GM18499 (cell line): ENCODE measurements around the gene CELA3B.
"Not testable (repeated sequence)": the region's sequence is repeated elsewhere in the genome, so short reads cannot be mapped to it uniquely, and the experiment has no call there.

Experiments
- ATAC-seq: cut with Tn5 transposase; IDR thresholded peaks from one replicate; pipeline ENCODE4 v1.9.1; 2021; ENCODE audit warnings: moderate number of reproducible peaks; ENCODE audit not compliant: insufficient read depth, unreplicated experiment

Gene CELA3B

GRCh38 chr1:21976703-21977239 is at the start of gene CELA3B:
TSS of gene CELA3B (plus strand) at chr1:21977022. CDS start at chr1:21977040, 18 bp downstream.
- not testable (repeated sequence) for ATAC-seq

GRCh38 chr1:21927533-21928237 is 49.1 kb upstream of the CELA3B start:
- no peak for ATAC-seq

- no peak for ATAC-seq
These were observed 46.7 kb upstream of the CELA3B start for GRCh38 chr1:21930080-21930571.

- ATAC-seq = no peak
These were observed 46.1 kb upstream of the CELA3B start for GRCh38 chr1:21930629-21931170.

GRCh38 chr1:21931171-21932093 is 45.4 kb upstream of the CELA3B start:
- ATAC-seq = no peak

- ATAC-seq = no peak
These were observed 44.7 kb upstream of the CELA3B start for GRCh38 chr1:21932127-21932526.

- ATAC-seq = no peak
These were observed 43.2 kb upstream of the CELA3B start for GRCh38 chr1:21933397-21934248.

- no peak for ATAC-seq
These were observed 41.4 kb upstream of the CELA3B start for GRCh38 chr1:21935393-21935804.

- no peak for ATAC-seq
These were observed 40.9 kb upstream of the CELA3B start for GRCh38 chr1:21935891-21936365.

GRCh38 chr1:21936366-21937031 is 40.3 kb upstream of the CELA3B start:
- no peak for ATAC-seq

- ATAC-seq = no peak
These were observed 39.8 kb upstream of the CELA3B start, which contains the start of gene HSPG2 for GRCh38 chr1:21937034-21937371. TSS of gene HSPG2 (minus strand) at chr1:21937310. CDS start at chr1:21937217, 93 bp downstream.

GRCh38 chr1:21937372-21938121 is 39.3 kb upstream of the CELA3B start:
- no peak for ATAC-seq

GRCh38 chr1:21938732-21939538 is 37.9 kb upstream of the CELA3B start:
- no peak for ATAC-seq

- no peak for ATAC-seq
These were observed 37.0 kb upstream of the CELA3B start for GRCh38 chr1:21939650-21940374.

GRCh38 chr1:21940492-21940891 is 36.3 kb upstream of the CELA3B start:
- no peak for ATAC-seq

- ATAC-seq = no peak
These were observed 35.5 kb upstream of the CELA3B start for GRCh38 chr1:21941370-21941769.

- ATAC-seq = no peak
These were observed 34.4 kb upstream of the CELA3B start for GRCh38 chr1:21942464-21942863.
